Right lung (tissue), 5 donors: ENCODE data around the gene ZDHHC14. TPM values are rescaled to one million over a fixed set of nuclear protein-coding genes. Genes with fewer than 3 reads are reported as not detected.
"Not testable (repeated sequence)": the region's sequence is repeated elsewhere in the genome, so short reads cannot be mapped to it uniquely, and the experiment has no call there.

Experiments used
- DNase-seq, 2 donors: peaks; one replicate each; pipeline ENCODE4 v3.0.0-alpha.2; 2013
- polyA plus RNA-seq, 5 donors: library from polyadenylated mRNA; unstranded; fragments of 120-200 nt; gene quantifications; one replicate each; pipeline versions ENCODE4 v1.2.1 to v1.2.3, GENCODE V29; 2013; ENCODE audit warnings: inconsistent platforms in 1 of 5, low replicate concordance in 1 of 5; ENCODE audit not compliant: insufficient read length in 5 of 5, insufficient read depth in 1 of 5

ZDHHC14 gene
- polyA plus RNA-seq, 5 donors = 19.1 to 29.5 (median 25.6) TPM

GRCh38 chr6:157688275-157688959, 307.4 kb downstream of the ZDHHC14 start:
- DNase-seq = no peak

GRCh38 chr6:157688960-157689599, 308.1 kb downstream of the ZDHHC14 start:
- peak in 1 of 2 donors; percentile 70 for DNase-seq

- no peak for DNase-seq
Measured at GRCh38 chr6:157689875-157690274, 308.9 kb downstream of the ZDHHC14 start.

DNA sequence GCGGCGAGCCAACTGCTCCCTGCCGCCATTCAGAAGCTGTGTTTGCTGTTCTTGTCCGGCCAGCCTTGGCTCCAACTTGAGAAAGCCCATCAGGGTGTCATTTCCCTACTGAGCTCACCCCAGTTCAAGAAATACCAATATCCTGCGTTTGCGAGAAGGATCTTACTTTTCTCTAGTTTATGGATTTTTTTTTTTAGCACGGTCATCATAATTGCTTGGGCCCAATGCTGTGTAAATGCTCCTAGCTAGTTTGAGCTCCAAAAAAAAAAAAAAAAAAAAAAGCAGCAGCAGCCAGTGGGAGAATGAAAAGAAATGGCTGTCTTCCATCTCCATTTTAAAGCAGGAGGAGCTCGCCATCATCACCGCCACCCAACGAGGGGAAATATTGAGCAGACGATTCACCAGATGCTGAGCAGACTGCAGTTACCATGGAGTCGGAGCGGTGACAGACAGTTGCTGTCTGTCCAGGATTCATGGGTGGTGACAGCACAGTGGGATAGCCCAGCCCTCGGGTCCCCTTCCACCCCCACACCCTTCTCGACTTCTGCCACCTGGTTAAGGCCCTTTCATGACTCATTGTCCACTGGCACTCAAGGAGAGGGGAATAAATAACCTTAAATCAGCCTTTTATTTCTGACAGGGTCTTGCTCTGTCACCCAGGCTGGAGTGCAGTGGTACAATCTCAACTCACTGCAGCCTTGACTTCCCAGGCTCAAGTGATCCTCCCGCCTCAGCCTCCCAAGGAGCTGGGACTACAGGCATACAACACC, 309.6 kb downstream of the ZDHHC14 start:
- no peak for DNase-seq

- DNase-seq = not testable (repeated sequence)
Measured at GRCh38 chr6:157691621-157692020, 310.6 kb downstream of the ZDHHC14 start.

DNA sequence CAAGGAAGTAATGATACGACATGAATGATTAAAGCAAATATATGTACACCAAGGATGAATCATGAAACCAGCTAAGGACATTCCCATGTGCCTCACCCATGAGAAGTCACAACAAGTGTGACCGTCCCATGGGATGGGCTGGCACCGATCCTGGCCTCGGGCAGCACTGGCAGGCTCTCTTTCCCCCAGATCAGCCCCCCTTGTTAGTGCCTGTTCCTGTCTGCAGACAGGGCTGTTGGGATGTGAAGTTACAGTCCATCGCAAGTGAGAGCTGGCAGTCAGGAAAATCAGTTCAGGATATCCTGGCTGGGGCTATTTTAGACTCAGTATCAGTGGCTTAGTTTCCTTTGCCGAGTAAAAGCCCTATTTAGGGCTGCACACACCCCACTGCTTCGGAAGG, 312.9 kb downstream of the ZDHHC14 start:
- DNase-seq = no peak

DNA sequence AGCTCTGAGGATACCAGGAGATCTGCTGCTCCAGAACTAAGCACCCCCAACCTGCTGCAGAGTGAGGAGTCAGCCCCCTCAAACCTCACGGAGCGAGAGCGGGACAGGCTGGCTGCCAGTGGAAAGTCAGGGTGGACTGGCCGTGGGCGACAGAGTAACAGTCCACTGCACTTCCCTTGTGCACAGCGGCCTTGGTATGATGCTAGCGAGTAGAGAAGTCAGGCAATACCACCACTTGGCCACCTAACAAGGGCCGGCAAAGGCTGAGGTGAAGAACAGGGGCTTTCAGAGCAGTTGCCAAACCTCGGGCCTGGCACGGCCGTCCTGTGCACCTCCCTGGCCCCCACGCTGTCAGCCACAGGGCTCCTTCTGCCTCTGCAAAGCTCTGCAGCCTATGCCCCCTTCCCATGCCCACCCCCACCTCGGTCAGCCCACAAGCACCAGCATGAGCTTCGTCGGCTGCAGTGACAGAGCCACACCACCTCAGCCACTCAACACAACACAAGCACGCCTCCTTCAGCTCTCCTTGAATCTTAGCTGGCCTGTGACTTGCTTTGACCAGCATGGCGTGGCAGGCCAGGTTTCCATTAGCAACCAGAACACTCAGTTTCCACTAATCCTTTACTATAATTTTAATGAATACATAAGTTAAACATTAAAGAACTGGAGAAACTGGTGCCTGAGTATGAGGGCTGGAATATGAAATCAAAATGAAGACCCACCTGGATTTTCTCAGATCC, 314.5 kb downstream of the ZDHHC14 start:
- DNase-seq = no peak

GRCh38 chr6:157699777-157700636, 319.0 kb downstream of the ZDHHC14 start:
- no peak for DNase-seq

DNA sequence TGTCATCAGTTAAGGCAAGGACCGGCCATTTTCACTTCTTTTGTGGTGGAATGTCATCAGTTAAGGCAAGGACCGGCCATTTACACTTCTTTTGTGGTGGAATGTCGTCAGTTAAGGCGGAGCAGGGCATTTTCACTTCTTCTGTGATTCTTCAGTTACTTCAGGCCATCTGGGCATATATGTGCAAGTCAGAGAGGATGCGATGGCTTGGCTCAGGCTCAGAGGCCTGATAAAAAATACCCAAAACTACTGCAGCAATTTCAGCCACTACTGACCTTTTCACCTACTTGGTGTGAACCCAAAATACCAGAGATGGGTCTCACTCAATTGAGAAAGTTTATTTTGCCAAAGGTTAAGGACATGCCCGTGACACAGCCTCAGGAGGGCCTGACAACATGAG, 325.4 kb downstream of the ZDHHC14 start:
- not testable (repeated sequence) for DNase-seq

GRCh38 chr6:157706883-157707282, 325.9 kb downstream of the ZDHHC14 start:
- no peak for DNase-seq

DNA sequence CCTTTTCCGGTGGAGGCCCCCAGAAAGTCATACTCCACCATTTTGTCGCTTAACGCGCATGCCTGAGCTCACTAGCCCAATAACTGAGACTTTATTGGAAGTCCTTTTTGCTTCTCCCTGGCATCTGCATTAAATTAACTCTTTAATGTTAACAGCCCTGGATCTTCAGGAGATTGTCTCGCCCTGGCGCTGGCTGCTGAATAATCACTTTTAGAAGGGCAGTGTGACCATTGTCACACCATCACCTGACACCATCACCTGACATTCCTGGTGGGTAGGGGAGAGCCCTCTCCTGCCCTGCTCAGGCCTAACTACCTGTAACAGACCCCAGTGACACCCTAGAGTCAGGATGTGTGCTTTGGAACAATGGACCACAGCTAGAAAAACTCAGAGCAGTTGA, 326.6 kb downstream of the ZDHHC14 start:
- DNase-seq = no peak

DNA sequence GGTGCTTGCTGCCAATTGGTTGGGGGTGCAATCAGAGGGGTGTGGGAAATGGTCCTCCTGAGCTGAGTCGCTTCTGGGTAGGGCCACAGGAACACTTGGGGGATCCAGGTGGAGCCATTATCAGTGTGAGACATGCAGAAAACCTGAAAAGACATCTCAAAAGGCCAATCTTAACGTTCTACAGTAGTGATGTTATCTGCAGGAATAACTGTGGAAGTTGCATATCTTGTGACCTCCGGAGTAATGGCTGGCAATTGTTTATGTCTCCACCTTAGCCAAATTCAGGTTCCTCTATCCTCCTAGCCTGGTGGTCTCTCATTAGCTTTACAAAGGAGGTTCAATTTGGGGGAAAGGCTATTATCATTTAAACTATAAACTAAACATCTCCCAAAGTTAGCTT, 327.2 kb downstream of the ZDHHC14 start:
- no peak for DNase-seq

DNA sequence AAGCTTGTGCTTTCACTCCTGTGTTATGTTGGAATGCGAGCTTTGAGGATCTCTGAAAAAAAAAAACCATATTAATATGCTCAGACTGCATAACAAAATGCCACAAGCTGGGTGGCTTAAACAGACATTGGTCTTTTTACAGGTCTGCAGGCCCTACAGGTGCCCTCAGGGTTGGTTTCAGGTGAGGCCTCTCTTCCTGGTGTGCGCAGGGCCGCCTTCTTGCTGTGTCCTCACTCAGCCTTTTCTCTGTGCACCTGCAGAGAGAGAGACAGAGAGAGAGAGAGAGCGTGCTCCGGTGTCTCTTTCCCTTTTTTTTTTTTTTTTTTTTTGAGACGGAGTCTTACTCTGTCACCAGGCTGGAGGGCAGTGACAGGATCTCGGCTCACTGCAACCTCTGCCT, 327.9 kb downstream of the ZDHHC14 start:
- no peak for DNase-seq

GRCh38 chr6:157709555-157709954, 328.6 kb downstream of the ZDHHC14 start:
- no peak for DNase-seq

- DNase-seq = no peak
Measured at GRCh38 chr6:157710604-157711003, 329.6 kb downstream of the ZDHHC14 start.

DNA sequence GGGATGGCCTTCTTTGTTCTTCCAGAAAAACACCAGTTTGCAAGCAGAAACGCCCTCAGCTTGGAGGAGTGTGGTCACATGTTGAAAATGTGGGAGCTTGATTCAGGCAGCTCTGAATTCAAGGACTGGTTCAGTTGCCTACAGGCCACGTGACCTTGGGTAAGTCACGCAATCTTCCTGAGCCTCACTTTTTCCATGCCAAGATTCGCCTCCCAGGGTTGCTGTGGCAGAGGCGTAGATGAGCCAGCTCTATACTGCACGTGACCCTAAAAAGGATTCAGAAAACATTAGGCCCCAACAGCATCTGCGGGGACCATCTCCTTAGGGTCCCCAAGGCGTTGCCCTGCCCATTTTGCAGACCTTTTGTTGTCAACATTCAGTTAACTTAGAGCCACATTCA, 330.1 kb downstream of the ZDHHC14 start:
- no peak for DNase-seq

DNA sequence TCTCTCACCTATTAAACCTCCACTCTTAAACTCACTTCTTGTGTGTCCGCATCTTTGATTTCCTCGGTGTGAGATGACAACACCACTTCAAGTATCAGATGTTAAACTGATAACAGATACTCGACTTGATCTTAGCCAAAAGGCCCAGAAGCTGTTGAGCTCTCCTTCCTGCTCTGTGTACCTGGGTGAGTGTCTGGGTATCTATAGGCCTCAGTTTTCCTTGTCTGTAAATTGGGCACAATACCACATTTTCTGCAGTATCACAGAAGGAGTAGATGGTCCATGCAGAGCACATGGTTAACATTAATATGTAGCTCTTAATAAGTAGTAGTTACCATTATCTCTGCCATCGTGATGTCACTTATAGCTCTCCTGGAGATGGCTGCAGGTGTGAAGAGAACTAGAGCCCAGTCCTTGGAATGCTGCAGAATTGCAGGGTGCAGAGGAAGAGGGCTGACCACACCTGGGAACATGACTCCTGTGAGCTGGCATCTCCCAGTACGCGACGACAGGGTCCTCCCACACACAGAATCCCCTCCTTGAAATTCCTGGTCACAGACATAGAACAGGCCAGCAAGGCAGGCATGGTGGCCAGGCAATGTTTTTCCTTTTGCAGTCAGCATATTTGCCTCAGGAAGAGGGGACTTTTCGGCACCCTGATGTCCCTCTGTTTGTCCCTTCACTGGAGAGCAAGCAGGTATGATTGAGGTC, 331.8 kb downstream of the ZDHHC14 start:
- DNase-seq = no peak

GRCh38 chr6:157713451-157714152, 332.6 kb downstream of the ZDHHC14 start:
- DNase-seq = no peak

DNA sequence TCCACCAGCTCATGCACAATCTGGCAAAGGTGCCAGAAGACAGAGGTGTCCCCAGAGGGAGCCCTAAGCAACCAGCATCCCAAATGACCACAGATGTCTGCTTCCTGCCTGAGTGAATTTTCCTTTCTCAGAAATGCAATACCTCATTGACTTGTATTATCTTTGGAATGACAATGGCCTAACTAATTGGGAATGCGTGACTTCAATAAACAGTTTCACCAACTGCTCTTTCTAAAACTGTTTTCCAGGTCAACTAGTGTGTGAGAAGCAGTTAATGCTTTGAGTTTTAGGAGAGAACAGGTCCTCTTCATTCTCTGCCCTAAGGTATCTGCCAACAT, 333.1 kb downstream of the ZDHHC14 start:
- no peak for DNase-seq

GRCh38 chr6:157715728-157716164, 334.8 kb downstream of the ZDHHC14 start:
- peak; percentile 85 to 92 for DNase-seq
